Measurements from ENCODE around the gene SMC3. TPM values are rescaled to one million over a fixed set of nuclear protein-coding genes. Genes with fewer than 3 reads are reported as not detected.
A peak's percentile ranks its signal among the peaks of the same experiment; 100 is the strongest.

The SMC3 gene
- total RNA-seq, 1 experiment from 2014 or later, result 39.3 TPM

GRCh38 chr10:110544958-110545537, 22.4 kb upstream of the SMC3 start:
- no peak for DNase-seq (ENCODE audit: low read depth)

GRCh38 chr10:110546077-110546476, 21.4 kb upstream of the SMC3 start:
- peak; percentile 67 for DNase-seq (ENCODE audit: low read depth)

DNA sequence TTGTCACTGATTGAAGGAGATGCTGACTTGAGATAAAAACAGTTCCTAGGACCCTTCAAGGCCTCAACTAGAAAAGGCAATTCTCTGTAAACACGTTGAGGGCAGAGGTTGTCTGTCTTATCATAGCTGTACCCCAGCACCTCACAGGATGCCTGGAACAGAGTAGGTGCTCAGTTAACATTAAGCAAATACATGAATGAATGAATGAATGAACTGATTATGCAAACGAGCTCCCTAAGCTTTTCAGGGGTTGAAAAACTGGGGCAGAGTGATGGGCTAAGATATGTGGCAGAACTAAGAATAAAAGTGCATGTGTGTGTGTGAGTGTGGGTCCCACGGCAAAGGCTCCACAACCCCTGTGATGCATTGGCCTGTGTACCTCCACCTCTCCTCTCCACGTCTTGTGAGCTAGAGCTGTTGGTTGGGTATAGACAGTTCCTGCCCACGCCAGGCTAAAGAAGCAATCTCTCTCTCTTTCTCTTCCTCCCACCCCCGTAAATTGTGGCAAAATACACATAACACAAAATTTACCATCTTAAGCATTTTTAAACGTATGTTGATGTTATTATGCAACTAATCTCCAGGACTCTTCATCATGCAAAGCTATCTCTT, 20.9 kb upstream of the SMC3 start:
- no peak for DNase-seq (ENCODE audit: low read depth)

- DNase-seq (ENCODE audit: low read depth), result peak; percentile 69
Observed at GRCh38 chr10:110547139-110547761, 20.2 kb upstream of the SMC3 start.

DNA sequence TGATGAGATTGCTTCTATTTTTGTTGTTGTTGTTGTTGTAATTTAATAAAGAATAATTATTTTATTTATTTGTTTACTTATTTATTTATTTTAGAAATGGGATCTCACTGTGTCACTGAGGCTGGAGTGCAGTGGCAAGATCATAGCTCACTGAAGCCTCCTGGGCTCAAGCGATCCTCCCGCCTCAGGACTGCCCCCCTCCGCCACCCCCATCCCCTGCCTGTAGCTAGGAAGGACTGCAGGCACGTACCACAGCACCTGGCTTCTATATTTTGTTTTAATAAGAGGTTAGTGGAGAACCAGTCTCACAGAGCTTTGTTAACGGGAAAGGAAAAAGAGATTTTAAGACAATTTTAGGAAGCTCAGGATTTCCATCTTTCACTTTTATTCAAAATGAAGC, 19.5 kb upstream of the SMC3 start:
- no peak for DNase-seq (ENCODE audit: low read depth)

GRCh38 chr10:110549211-110549610, 18.3 kb upstream of the SMC3 start:
- DNase-seq (ENCODE audit: low read depth), result no peak

GRCh38 chr10:110553905-110554304, 13.6 kb upstream of the SMC3 start:
- no peak for DNase-seq (ENCODE audit: low read depth)

GRCh38 chr10:110556296-110556695, 11.2 kb upstream of the SMC3 start:
- no peak for DNase-seq (ENCODE audit: low read depth)

- peak; percentile 41 for DNase-seq (ENCODE audit: low read depth)
Observed at GRCh38 chr10:110556969-110557601, 10.4 kb upstream of the SMC3 start.

- DNase-seq (ENCODE audit: low read depth), result no peak
Observed at GRCh38 chr10:110558041-110558440, 9.5 kb upstream of the SMC3 start.

- no peak for DNase-seq (ENCODE audit: low read depth)
Observed at GRCh38 chr10:110560012-110560411, 7.5 kb upstream of the SMC3 start.

DNA sequence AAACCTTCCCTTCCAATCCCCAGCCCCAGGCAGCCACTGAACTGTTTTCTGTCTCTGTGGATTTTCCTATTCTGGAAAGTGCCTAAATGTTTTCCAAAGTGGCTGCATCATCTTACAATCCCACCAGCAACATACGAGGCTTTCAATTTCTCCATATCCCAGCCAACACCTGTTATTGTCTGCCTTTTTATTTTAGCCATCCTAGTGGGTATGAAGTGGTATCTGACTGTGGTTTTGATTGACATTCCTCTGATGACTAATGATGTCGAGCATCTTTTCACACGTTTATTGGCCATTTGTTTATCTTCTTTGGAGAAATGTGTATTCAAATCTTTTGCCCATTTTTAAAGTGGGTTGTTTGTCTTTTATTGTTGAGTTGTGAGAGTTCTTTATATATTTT, 6.2 kb upstream of the SMC3 start:
- peak; percentile 14 for DNase-seq (ENCODE audit: low read depth)

DNA sequence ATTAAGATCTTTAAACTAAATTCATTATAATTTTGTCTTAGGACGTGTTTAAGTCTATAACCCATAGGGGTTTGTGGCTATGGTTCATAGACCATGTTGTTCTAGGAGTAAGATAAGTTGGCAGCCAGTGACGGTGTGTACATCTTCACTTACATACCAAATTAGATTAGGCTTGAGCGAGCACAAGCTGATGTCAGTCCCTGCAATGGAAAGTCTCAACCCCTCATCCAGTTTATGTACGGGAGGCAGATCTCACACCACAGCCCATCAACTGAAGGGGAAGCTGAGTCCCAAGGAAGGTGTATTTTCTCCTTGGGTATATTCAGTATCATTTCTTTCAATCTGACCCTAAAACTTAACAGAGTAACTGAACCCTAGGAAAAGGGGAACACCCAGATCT, 5.1 kb upstream of the SMC3 start:
- DNase-seq (ENCODE audit: low read depth), result no peak

GRCh38 chr10:110563132-110563531, 4.4 kb upstream of the SMC3 start:
- DNase-seq (ENCODE audit: low read depth), result no peak

DNA sequence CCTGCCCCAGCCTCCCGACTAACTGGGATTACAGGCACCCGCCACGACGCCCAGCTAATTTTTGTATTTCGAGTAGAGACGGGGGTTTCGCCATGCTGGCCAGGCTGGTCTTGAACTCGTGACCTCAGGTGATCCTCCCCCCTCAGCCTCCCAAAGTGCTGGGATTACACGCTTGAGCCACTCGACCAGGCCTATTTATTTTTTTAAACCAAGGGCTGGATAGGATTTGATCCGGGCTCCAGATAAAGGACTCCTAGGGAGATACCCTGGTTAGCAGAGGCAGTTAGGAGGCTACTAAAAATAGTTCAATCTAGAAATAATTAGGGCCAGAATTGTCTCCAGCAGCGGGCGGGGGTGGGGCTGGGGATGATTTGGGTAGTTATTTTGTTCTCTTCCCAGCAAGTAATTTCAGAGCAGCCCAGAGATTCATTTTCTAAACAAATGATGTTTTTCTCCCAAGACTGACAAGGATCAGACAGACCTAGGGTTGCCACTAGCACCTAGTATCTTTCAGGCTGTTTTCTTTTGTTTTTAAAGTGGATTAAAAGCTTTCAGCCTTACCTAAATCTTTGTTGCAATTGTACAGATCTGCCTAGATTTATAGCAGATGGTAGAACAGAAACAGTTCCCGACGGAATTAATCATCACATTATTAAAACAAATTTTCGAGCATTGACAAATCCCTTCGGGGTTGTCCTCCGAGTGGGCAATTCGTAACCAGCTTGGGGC, 859 bp upstream of the SMC3 start:
- DNase-seq (ENCODE audit: low read depth), result peak; percentile 44

GRCh38 chr10:110568055-110568735, 700 bp downstream of the SMC3 start:
- peak; percentile 45 for DNase-seq (ENCODE audit: low read depth)

GRCh38 chr10:110569122-110569521, 1.6 kb downstream of the SMC3 start:
- no peak for DNase-seq (ENCODE audit: low read depth)

- no peak for DNase-seq (ENCODE audit: low read depth)
Observed at GRCh38 chr10:110569736-110570135, 2.2 kb downstream of the SMC3 start.

- DNase-seq (ENCODE audit: low read depth), result no peak
Observed at GRCh38 chr10:110571093-110571743, 3.7 kb downstream of the SMC3 start.

DNA sequence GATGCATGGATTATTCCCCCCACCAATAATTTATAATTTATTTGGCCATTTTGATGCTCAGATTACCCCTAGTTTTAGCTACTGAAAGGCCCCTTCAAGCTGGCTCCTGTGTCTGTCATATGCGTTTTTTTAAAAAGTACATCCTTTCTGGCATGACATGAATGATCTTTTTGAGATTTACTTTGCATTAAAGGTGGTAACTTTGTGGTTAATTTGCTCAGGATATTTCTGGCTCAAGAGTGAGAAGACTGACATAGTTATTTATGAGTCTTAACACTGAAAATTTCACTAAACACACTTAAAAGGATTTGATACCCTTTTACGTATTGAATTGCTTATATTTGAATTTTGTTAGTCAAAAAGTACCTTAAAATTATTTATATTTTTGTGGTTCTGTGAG, 5.4 kb downstream of the SMC3 start:
- no peak for DNase-seq (ENCODE audit: low read depth)

GRCh38 chr10:110574420-110574819, 6.9 kb downstream of the SMC3 start:
- no peak for DNase-seq (ENCODE audit: low read depth)
